ENCODE data around the gene CCIN. TPM values are rescaled to one million over a fixed set of nuclear protein-coding genes. Genes with fewer than 3 reads are reported as not detected.

The CCIN gene
- total RNA-seq, 2 donors from 2014 or later, result 0.12 TPM; not detected in 1

DNA sequence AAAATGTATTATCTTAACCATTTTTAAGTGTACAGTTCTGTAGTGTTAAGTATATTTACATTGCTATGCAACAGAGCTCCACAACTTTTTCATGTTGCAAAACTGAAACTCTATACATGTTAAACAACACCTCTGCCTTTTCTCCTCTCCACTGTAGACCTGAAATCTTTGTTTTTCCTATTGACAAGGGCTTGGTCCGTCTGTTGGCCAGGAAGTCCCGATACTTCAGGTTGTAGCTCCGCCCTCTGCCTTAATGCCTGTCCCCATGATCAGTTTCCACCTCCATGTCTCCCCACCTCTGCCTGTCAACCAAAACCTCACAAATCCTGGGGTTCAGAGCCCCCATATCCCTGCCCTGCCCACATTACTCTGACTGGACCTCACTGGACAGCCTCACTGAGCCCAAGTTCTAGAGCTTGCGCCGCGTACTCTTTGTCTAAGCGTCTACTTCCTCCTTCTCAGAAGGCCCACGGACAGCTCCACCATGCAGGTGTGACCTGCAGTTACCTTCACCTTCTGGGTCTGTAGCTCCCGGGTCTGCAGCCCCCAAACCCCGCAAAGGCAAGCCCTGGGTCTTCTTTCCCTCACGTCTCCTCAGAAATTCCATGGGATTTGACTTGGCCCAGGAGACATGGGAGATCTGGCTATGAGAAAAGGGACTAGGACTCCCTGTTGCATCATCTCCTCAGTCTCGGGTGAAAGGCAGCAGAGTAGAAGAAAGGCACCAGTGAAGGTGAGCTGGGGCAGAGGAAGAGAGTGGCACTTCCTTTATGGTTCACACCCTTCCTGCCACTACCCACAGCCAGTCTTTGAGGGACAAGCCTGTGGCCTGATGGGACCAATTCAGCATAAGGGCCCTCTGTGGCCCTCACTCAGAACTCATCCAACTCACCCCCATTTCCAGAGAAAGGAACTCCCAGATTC, 24.6 kb upstream of the CCIN start:
- peaks cover 93% of the 10 kb centered on the region for H3K4me1 Mint-ChIP-seq (ENCODE audit: low read depth)
- H3K27me3 Mint-ChIP-seq (ENCODE audit: low read depth), result no peaks in the 10 kb centered on the region
- ATAC-seq (replicated peaks in 1 of 2) (peak; percentile 32 to 49), DNase-seq (peak in 1 of 2 donors; percentile 46)
- H3K4me3 Mint-ChIP-seq, result peak overlapping the region; percentile 80 to 85
- peaks cover 18 to 24% of the 10 kb centered on the region in 2 donors for H3K36me3 Mint-ChIP-seq (ENCODE audit: insufficient read depth in 2 of 2)
- peak overlapping the region; percentile 81 for H3K27ac Mint-ChIP-seq
- H3K9me3 Mint-ChIP-seq, result peaks cover 8 to 10% of the 10 kb centered on the region in 2 donors

DNA sequence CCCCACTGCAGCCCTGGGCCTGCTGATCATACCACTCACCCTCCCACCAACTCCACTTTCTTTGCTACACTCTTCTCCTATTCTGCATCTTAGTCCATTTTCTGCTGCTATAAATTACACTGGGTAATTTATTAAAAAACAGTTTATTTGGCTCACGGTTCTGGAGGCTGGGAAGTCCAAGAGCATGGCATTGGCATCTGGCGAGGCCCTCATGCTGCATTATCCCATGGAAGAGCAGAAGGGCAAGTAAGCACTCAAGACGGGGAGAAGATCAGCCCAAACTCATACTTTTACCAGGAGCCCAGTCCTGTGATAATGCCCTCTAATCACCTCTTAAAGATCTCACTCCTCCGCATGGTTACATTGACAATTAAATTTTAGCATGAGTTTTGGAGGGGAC, 23.2 kb upstream of the CCIN start:
- DNase-seq, result no peak
- Mint-ChIP-seq H3K27ac (no peak overlapping the region), H3K27me3 (ENCODE audit: low read depth) (no peaks in the 10 kb centered on the region), H3K4me3 (peak overlapping the region in 1 of 2 donors; percentile 7), H3K9me3 (peaks cover 8 to 10% of the 10 kb centered on the region in 2 donors), H3K36me3 (ENCODE audit: insufficient read depth in 2 of 2) (peaks cover 18 to 24% of the 10 kb centered on the region in 2 donors), H3K4me1 (ENCODE audit: low read depth) (peaks cover 93% of the 10 kb centered on the region)
- no peak for ATAC-seq (replicated peaks in 1 of 2)

GRCh38 chr9:36146651-36147050, 22.5 kb upstream of the CCIN start:
- H3K36me3 Mint-ChIP-seq (ENCODE audit: insufficient read depth in 2 of 2), result peaks cover 18 to 24% of the 10 kb centered on the region in 2 donors
- ATAC-seq (replicated peaks in 1 of 2) (no peak), DNase-seq (no peak)
- H3K4me3 Mint-ChIP-seq, result no peak overlapping the region
- no peak overlapping the region for H3K27ac Mint-ChIP-seq
- H3K9me3 Mint-ChIP-seq, result peaks cover 8 to 10% of the 10 kb centered on the region in 2 donors
- H3K4me1 Mint-ChIP-seq (ENCODE audit: low read depth), result peaks cover 93% of the 10 kb centered on the region
- H3K27me3 Mint-ChIP-seq (ENCODE audit: low read depth), result no peaks in the 10 kb centered on the region

DNA sequence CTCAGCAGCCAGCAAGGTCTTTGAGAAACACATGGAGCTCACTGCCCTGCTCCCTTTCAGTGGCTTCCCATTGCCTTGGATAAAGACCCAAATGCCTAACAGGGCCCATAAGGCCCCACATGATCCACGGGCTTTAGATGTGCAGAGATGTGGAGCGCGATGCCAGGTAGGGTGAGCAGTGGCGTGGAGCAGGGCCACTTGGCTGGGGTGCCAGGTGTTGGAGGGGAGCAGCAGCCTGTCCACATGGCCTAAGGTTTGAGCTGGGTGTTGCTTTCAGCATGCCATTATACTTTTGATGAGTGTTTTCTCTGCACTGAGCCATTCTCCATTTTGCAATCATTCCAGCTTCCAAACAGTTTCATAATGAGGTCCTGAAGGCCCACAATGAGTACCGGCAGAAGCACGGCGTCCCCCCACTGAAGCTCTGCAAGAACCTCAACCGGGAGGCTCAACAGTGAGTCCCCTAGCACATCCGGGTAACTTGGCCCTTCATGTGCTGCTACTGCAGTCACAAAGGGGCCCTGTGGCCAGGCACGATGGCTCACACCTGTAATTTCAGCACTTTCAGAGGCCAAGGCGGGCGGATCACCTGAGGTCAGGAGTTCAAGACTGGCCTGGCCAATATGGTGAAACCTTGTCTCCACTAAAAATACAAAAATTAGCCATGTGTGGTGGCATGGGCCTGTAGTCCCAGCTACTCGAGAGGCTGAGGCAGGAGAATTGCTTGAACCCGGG, 21.6 kb upstream of the CCIN start:
- peak in 1 of 2 donors; percentile 26 for DNase-seq
- peaks cover 93% of the 10 kb centered on the region for H3K4me1 Mint-ChIP-seq (ENCODE audit: low read depth)
- H3K27me3 Mint-ChIP-seq (ENCODE audit: low read depth), result no peaks in the 10 kb centered on the region
- peaks cover 20 to 24% of the 10 kb centered on the region in 2 donors for H3K36me3 Mint-ChIP-seq (ENCODE audit: insufficient read depth in 2 of 2)
- no peak overlapping the region for H3K27ac Mint-ChIP-seq
- ATAC-seq (replicated peaks in 1 of 2), result no peak
- peaks cover 8 to 10% of the 10 kb centered on the region in 2 donors for H3K9me3 Mint-ChIP-seq
- peak overlapping the region in 1 of 2 donors; percentile 17 for H3K4me3 Mint-ChIP-seq

GRCh38 chr9:36148311-36149051, 20.7 kb upstream of the CCIN start:
- Mint-ChIP-seq H3K4me3 (peak overlapping the region; percentile 27 to 52), H3K4me1 (ENCODE audit: low read depth) (peaks cover 92% of the 10 kb centered on the region), H3K36me3 (ENCODE audit: insufficient read depth in 2 of 2) (peaks cover 21 to 22% of the 10 kb centered on the region in 2 donors), H3K9me3 (peaks cover 8 to 10% of the 10 kb centered on the region in 2 donors), H3K27ac (no peak overlapping the region), H3K27me3 (ENCODE audit: low read depth) (no peaks in the 10 kb centered on the region)
- DNase-seq, result peak; percentile 84 to 86
- ATAC-seq (replicated peaks in 1 of 2), result peak; percentile 51 to 58

DNA sequence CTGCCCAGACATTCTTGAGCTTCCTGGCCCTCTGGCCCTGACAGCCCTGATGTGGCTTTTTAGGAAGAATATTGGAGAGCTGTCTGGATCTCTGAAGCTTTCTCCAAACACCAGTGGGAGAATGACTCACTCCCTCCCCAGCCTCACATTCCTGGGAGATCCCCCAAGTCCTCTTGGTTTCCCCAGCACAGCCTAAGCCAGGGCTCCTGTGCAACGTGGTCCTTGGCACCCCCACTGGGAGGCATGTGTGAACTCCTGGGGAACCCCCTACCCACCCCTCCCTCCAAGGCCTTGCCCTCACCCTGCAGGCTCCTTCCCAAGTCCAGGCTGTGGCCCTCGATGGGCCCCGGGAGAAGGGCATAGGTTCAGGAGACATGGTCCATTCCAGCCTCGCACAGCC, 20.0 kb upstream of the CCIN start:
- DNase-seq (no peak), ATAC-seq (replicated peaks in 1 of 2) (no peak)
- no peaks in the 10 kb centered on the region for H3K27me3 Mint-ChIP-seq (ENCODE audit: low read depth)
- H3K4me3 Mint-ChIP-seq, result peak overlapping the region in 1 of 2 donors; percentile 52
- H3K27ac Mint-ChIP-seq, result no peak overlapping the region
- peaks cover 21 to 22% of the 10 kb centered on the region in 2 donors for H3K36me3 Mint-ChIP-seq (ENCODE audit: insufficient read depth in 2 of 2)
- peaks cover 87% of the 10 kb centered on the region for H3K4me1 Mint-ChIP-seq (ENCODE audit: low read depth)
- peaks cover 8 to 10% of the 10 kb centered on the region in 2 donors for H3K9me3 Mint-ChIP-seq

- Mint-ChIP-seq H3K36me3 (ENCODE audit: insufficient read depth in 2 of 2) (peaks cover 13 to 16% of the 10 kb centered on the region in 2 donors), H3K27me3 (ENCODE audit: low read depth) (no peaks in the 10 kb centered on the region), H3K4me3 (peak overlapping the region; percentile 83 to 85), H3K27ac (no peak overlapping the region), H3K9me3 (peaks cover 2 to 4% of the 10 kb centered on the region in 2 donors), H3K4me1 (ENCODE audit: low read depth) (peaks cover 71% of the 10 kb centered on the region)
- ATAC-seq (replicated peaks in 1 of 2) (no peak), DNase-seq (no peak)
These were observed 18.4 kb upstream of the CCIN start for GRCh38 chr9:36150574-36151315.

DNA sequence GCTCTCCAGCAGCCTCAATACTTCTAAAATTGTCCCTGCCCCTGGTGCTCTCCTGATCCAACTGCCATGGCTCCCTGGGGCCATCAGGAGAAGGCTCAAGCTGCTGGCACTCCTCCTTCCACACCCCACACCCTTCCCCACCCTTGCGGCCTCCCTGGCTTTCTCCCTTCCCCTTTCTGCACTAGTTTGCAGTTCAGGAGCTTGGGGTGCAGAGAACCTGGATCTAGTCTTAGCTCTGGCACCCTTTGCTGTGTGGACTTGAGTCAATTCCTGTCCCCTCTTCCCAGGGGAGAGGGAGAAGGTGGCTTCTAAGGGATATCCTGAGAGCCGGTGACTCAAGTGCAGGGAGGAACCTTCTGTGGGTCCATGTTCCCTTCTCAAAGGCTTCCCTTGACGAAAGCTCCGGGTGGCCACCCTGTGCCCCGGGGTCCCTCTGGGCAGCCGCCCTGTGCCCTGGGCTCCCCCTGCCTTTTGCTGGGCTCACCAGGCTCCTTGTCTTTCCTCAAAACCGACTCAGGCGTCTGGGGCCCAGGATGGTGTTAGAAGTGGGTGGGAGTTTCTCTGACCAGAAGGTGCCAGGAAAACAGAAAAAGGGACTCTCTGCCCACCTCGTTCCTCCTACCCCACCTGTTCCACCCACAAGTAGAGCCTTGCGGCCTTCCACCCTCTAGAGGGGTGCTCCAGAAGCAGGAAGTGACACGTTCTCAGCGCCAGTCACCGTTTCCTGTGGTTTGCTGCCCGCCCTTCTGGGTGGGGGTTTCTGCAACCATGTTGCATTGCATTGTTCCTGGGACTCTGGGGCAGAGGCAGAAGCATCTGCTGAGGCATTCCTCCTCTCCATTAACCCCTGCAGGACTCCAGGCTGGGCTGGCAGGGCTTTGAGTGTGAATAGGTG, 17.6 kb upstream of the CCIN start:
- peaks cover 67% of the 10 kb centered on the region for H3K4me1 Mint-ChIP-seq (ENCODE audit: low read depth)
- H3K27ac Mint-ChIP-seq, result peak overlapping the region; percentile 88
- no peaks in the 10 kb centered on the region for H3K9me3 Mint-ChIP-seq
- no peaks in the 10 kb centered on the region for H3K27me3 Mint-ChIP-seq (ENCODE audit: low read depth)
- DNase-seq (peak; percentile 90), ATAC-seq (replicated peaks in 1 of 2) (peak; percentile 91 to 93)
- peaks cover 10 to 11% of the 10 kb centered on the region in 2 donors for H3K36me3 Mint-ChIP-seq (ENCODE audit: insufficient read depth in 2 of 2)
- peak overlapping the region; percentile 83 to 85 for H3K4me3 Mint-ChIP-seq

DNA sequence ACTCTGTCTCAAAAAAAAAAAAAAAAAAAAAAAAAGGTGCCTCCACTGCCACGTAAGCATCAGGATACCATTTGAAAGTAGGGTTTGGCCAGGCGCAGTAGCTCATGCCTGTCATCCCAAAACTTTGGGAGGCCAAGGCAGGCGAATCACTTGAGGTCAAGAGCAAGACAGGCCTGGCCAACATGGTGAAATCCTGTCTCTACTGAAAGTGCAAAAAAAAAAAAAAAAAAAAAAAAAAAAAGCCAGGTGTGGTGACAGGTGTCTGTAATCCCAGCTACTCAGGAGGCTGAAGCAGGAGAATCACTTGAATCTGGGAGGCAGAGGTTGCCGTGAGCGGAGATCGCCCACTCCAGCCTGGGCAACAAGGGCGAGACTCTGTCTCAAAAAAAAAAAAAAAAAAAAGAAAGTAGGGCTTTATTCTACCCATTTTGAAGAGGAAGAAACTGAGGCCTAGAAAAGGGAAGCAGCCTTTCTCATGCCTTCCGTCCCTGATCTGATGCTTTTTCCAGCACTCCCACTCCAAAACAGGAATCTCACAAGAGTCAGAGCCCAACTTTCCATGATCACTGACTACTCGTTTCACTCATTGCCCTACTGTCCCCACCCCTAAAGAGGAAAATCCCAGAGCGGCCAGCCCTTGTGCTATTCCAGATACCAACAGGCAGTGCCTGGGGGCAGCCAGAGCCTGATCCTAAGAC, 16.3 kb upstream of the CCIN start:
- Mint-ChIP-seq H3K36me3 (ENCODE audit: insufficient read depth in 2 of 2) (peaks cover 5 to 6% of the 10 kb centered on the region in 2 donors), H3K4me1 (ENCODE audit: low read depth) (peaks cover 57% of the 10 kb centered on the region), H3K27ac (no peak overlapping the region), H3K4me3 (peak overlapping the region in 1 of 2 donors; percentile 8), H3K9me3 (no peaks in the 10 kb centered on the region), H3K27me3 (ENCODE audit: low read depth) (no peaks in the 10 kb centered on the region)
- DNase-seq (no peak), ATAC-seq (replicated peaks in 1 of 2) (no peak)

DNA sequence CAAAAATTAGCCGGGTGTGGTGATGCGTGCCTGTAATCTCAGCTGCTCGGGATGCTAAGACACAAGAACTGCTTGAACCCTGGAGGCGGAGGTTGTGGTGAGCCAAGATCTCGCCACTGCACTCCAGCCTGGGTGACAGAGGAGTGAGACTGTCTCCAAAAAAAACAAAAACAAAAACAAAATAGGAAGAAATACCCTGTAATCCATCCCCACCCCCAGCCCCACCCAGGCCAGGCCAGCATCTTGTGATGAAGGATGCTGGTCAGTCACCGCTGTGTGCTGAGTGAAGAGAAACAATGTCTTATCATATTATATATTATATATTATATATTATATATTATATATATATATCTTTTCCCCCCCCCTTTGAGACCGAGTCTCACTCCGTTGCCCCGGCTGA, 15.4 kb upstream of the CCIN start:
- no peak for DNase-seq
- no peak for ATAC-seq (replicated peaks in 1 of 2)
- H3K4me3 Mint-ChIP-seq, result no peak overlapping the region
- peaks cover 57% of the 10 kb centered on the region for H3K4me1 Mint-ChIP-seq (ENCODE audit: low read depth)
- no peaks in the 10 kb centered on the region for H3K27me3 Mint-ChIP-seq (ENCODE audit: low read depth)
- H3K36me3 Mint-ChIP-seq (ENCODE audit: insufficient read depth in 2 of 2), result peaks cover 5 to 6% of the 10 kb centered on the region in 2 donors
- no peaks in the 10 kb centered on the region for H3K9me3 Mint-ChIP-seq
- peak overlapping the region; percentile 74 for H3K27ac Mint-ChIP-seq

- Mint-ChIP-seq H3K4me1 (ENCODE audit: low read depth) (peaks cover 53% of the 10 kb centered on the region), H3K9me3 (no peaks in the 10 kb centered on the region), H3K27me3 (ENCODE audit: low read depth) (no peaks in the 10 kb centered on the region), H3K4me3 (peak overlapping the region in 1 of 2 donors; percentile 26), H3K36me3 (ENCODE audit: insufficient read depth in 2 of 2) (peaks cover 5 to 7% of the 10 kb centered on the region in 2 donors), H3K27ac (peak overlapping the region; percentile 22)
- ATAC-seq (replicated peaks in 1 of 2) (no peak), DNase-seq (no peak)
These were observed 14.7 kb upstream of the CCIN start for GRCh38 chr9:36154331-36154952.

All from activated T-cell treated with anti-CD3 and anti-CD28 coated beads, Interleukin-2, amount 50 U/mL, for 72 hours (primary cell).